ENCODE data around the gene DUSP28.
"Not testable (repeated sequence)": the region's sequence is repeated elsewhere in the genome, so short reads cannot be mapped to it uniquely, and the experiment has no call there.

The DUSP28 gene

DNA sequence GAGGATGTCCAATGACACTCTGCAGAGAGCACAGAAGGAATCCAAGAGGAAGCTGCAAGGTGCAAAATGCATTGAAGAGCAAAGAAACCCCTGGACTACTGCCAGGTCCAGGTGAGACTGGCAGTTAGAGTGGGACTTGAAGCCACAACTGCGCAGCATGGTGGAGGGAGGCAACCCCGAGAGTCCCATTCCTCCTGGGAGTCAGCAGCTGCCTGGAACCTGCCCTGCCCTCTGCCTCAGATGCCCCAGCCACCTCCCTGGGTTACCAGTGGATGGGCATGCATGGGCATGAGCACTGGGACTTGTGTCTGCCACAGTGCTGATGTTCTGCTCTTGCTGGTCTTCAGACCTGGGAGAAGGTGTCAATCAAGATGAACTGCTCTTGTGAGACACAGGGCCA is 45.5 kb upstream of the DUSP28 start:
- TF ChIP-seq CTCF (IDR thresholded peaks at IDR 0.05; ENCODE audit: low read depth, low read length, missing control alignments) = no peak

DNA sequence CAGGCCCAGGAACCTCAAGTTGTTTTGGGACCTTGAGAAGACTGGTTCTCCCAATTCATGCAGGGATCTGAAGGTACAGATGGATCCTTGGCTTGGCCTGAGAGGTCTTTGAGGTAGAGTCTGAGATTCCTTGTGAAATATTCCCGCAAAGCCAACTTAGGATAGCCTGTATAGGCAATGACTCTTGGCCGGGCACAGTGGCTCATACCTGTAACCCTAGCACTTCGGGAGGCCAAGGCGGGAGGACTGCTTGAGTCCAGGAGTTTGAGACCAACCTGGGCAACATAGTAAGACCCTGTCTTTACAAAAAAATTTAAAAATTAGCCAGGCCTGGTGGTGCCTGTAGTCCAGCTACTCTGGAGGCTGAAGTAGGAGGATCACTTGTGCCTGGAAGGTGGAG is 42.8 kb upstream of the DUSP28 start:
- no peak overlapping the region for H3K4me3 ChIP-seq (replicated peaks; ENCODE audit: low read depth, low read length)
- DNase-seq (ENCODE audit: extremely low read depth, low read depth) = no peak
- TF ChIP-seq CTCF (IDR thresholded peaks at IDR 0.05; ENCODE audit: low read depth, low read length, missing control alignments) = no peak

More for the DNA sequence above, 45.5 kb upstream of the DUSP28 start:
- DNase-seq (ENCODE audit: extremely low read depth, low read depth) = no peak
- no peak overlapping the region for H3K4me3 ChIP-seq (replicated peaks; ENCODE audit: low read depth, low read length)

DNA sequence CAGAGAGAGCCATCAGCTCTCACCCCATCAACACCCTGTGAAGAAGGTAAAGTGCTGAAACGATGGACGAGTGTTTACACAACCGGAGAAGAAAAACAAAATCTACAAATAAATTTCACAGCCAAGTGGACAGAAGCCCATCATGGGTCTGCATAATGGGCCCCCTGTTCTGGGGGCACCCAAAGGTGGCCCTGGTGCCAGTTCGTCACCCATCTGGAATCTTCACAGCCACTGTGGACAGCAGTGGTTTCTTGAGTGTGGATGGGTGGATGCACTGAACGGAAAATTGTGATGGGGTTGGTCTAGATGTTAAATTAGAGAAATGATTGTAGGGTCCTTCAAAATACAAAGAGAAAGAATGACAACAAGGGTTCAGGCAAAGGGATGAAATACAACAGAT is 41.2 kb upstream of the DUSP28 start:
- H3K4me3 ChIP-seq (replicated peaks; ENCODE audit: low read depth, low read length) = no peak overlapping the region
- no peak for TF ChIP-seq CTCF (IDR thresholded peaks at IDR 0.05; ENCODE audit: low read depth, low read length, missing control alignments)
- DNase-seq (ENCODE audit: extremely low read depth, low read depth) = no peak

DNA sequence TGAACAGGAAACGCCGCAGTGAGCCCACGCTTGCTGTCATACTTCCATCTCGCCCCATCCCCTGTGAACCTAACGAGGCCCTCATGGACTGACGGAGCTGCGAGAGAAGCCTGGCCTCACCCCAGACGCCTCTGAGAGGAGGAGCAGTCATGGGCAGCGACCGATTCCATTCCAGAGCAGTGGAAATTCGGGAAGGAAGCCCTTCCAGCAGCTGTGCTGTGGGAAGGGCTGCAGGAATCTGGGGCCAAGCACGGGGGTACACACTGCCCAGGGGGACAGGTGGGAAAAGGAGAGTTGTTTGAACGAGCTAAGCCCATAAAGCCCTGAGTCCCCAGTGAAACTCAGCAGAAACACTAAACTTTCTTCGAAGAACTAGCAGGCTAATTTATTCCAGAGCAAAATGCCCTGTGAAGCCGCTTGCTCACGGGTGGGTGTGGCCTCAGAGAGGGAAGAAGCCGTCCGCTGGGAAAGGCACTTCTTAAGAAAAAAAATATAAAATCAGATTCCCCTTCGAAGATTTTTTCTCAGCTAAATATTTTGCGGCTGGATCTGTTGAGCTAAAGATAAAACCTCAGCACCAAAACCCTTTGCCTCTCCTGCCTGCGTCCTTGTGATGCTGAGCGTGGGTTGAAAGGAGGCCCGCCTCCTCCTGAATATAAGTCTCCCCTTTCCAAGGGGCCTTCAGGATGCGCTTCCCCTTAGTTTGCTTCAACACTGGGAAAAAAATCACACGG is 40.6 kb upstream of the DUSP28 start:
- DNase-seq (ENCODE audit: extremely low read depth, low read depth) = no peak
- no peak overlapping the region for H3K4me3 ChIP-seq (replicated peaks; ENCODE audit: low read depth, low read length)
- TF ChIP-seq CTCF (IDR thresholded peaks at IDR 0.05; ENCODE audit: low read depth, low read length, missing control alignments) = no peak

- no peak overlapping the region for H3K4me3 ChIP-seq (replicated peaks; ENCODE audit: low read depth, low read length)
- DNase-seq (ENCODE audit: extremely low read depth, low read depth) = no peak
- no peak for TF ChIP-seq CTCF (IDR thresholded peaks at IDR 0.05; ENCODE audit: low read depth, low read length, missing control alignments)
Measured at GRCh38 chr2:240520130-240520973, 39.8 kb upstream of the DUSP28 start.

- H3K4me3 ChIP-seq (replicated peaks; ENCODE audit: low read depth, low read length) = no peak overlapping the region
- DNase-seq (ENCODE audit: extremely low read depth, low read depth) = no peak
Measured at GRCh38 chr2:240520974-240521350, 39.2 kb upstream of the DUSP28 start.

GRCh38 chr2:240521885-240522284 is 38.3 kb upstream of the DUSP28 start:
- not testable (repeated sequence) for H3K4me3 ChIP-seq (replicated peaks; ENCODE audit: low read depth, low read length); DNase-seq (ENCODE audit: extremely low read depth, low read depth)

More at GRCh38 chr2:240520974-240521350, 39.2 kb upstream of the DUSP28 start:
- TF ChIP-seq CTCF (IDR thresholded peaks at IDR 0.05; ENCODE audit: low read depth, low read length, missing control alignments) = no peak
